ENCODE results near the gene LGALS3BP. TPM values are rescaled to one million over a fixed set of nuclear protein-coding genes. Genes with fewer than 3 reads are reported as not detected.

The LGALS3BP gene
- total RNA-seq, 1 donor from 2014 or later = 373 TPM

GRCh38 chr17:78991017-78991738, 11.5 kb upstream of the LGALS3BP start:
- DNase-seq (ENCODE audit: low spot score in 2 of 2, unreplicated experiment in 2 of 2) = no peak
- no peak overlapping the region for H3K4me3 Mint-ChIP-seq
- H3K4me1 Mint-ChIP-seq = peaks cover 14% of the 10 kb centered on the region
- no peaks in the 10 kb centered on the region for H3K27me3 Mint-ChIP-seq (ENCODE audit: low read depth)
- peaks cover 36% of the 10 kb centered on the region for H3K36me3 Mint-ChIP-seq
- no peak overlapping the region for H3K27ac Mint-ChIP-seq
- H3K9me3 Mint-ChIP-seq = no peaks in the 10 kb centered on the region
- no peak for TF ChIP-seq CTCF (IDR thresholded peaks at IDR 0.05; ENCODE audit: unreplicated experiment)

- H3K9me3 Mint-ChIP-seq = no peaks in the 10 kb centered on the region
- TF ChIP-seq CTCF (IDR thresholded peaks at IDR 0.05; ENCODE audit: unreplicated experiment) = no peak
- no peaks in the 10 kb centered on the region for H3K27me3 Mint-ChIP-seq (ENCODE audit: low read depth)
- no peak overlapping the region for H3K27ac Mint-ChIP-seq
- H3K36me3 Mint-ChIP-seq = peaks cover 32% of the 10 kb centered on the region
- DNase-seq (ENCODE audit: low spot score in 2 of 2, unreplicated experiment in 2 of 2) = no peak
- peaks cover 18% of the 10 kb centered on the region for H3K4me1 Mint-ChIP-seq
- no peak overlapping the region for H3K4me3 Mint-ChIP-seq
Observed at GRCh38 chr17:78990349-78991016, 10.8 kb upstream of the LGALS3BP start.

GRCh38 chr17:78988152-78988551, 8.4 kb upstream of the LGALS3BP start:
- Mint-ChIP-seq H3K4me1 (peaks cover 18% of the 10 kb centered on the region), H3K9me3 (no peaks in the 10 kb centered on the region), H3K4me3 (no peak overlapping the region), H3K27me3 (ENCODE audit: low read depth) (no peaks in the 10 kb centered on the region), H3K27ac (no peak overlapping the region), H3K36me3 (peaks cover 21% of the 10 kb centered on the region)
- no peak for TF ChIP-seq CTCF (IDR thresholded peaks at IDR 0.05; ENCODE audit: unreplicated experiment)
- no peak for DNase-seq (ENCODE audit: low spot score in 2 of 2, unreplicated experiment in 2 of 2)

GRCh38 chr17:78986649-78987328, 7.1 kb upstream of the LGALS3BP start:
- no peak for DNase-seq (ENCODE audit: low spot score in 2 of 2, unreplicated experiment in 2 of 2)

More at GRCh38 chr17:78986649-78987328, 7.1 kb upstream of the LGALS3BP start:
- peak overlapping the region; percentile 91 for H3K27ac Mint-ChIP-seq
- peaks cover 13% of the 10 kb centered on the region for H3K36me3 Mint-ChIP-seq
- no peaks in the 10 kb centered on the region for H3K27me3 Mint-ChIP-seq (ENCODE audit: low read depth)
- no peaks in the 10 kb centered on the region for H3K9me3 Mint-ChIP-seq
- peaks cover 18% of the 10 kb centered on the region for H3K4me1 Mint-ChIP-seq
- TF ChIP-seq CTCF (IDR thresholded peaks at IDR 0.05; ENCODE audit: unreplicated experiment) = no peak
- H3K4me3 Mint-ChIP-seq = peak overlapping the region; percentile 63
